ENCODE measurements around the gene DIPK1B. TPM values are rescaled to one million over a fixed set of nuclear protein-coding genes. Genes with fewer than 3 reads are reported as not detected.

Gene DIPK1B
- total RNA-seq, 2 experiments from 2014 or later, result not detected

DNA sequence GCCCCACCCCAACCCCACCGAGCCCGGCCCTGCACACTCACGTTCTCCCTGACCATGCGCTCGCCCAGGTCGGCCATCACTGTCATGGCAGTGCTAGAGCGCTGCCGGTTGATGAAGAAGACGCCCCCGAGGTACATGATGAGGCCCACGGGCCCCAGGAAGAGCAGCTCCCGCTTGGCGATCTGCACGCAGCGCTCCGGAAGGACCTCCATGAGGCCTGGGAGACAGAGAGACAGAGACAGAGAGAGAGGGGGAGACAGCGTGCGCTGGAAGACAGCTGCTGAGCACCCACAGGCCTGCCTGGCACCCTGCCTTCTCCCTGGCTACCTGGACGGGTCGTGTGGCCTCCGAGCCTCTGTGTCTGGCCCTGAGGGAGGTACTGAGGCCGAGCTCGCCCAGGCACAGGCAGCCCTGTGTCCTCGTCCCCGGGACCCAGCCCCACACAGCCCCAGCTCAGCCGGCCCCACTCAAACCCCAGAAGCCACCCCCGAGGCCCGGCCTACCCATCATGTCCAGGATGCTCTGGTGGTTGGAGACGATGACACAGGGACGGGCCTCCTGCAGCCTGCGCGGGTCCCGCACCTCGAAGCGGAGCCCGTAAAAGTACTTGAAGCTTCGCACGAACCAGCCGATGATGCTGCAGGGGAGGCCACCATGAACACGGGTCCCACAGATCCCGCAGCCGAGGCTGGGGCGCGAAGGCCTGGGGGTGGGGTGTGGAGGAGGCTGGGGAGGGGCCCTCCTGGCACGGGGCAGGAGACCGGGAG lies 35.3 kb upstream of the DIPK1B start:
- no peaks in the 10 kb centered on the region for H3K4me1 Mint-ChIP-seq
- no peak overlapping the region for H3K4me3 Mint-ChIP-seq
- no peaks in the 10 kb centered on the region for H3K9me3 Mint-ChIP-seq
- DNase-seq, result no peak
- H3K36me3 Mint-ChIP-seq (ENCODE audit: low read depth), result no peaks in the 10 kb centered on the region
- H3K27ac Mint-ChIP-seq, result no peak overlapping the region
- no peaks in the 10 kb centered on the region for H3K27me3 Mint-ChIP-seq
- ChIA-PET CTCF (interaction anchor here (1.5 kb wide), 1 partner anchor 16 kb away, joined by 4 read pairs; no protein-coding TSS in a partner anchor), POLR2A (no interaction called here)

DNA sequence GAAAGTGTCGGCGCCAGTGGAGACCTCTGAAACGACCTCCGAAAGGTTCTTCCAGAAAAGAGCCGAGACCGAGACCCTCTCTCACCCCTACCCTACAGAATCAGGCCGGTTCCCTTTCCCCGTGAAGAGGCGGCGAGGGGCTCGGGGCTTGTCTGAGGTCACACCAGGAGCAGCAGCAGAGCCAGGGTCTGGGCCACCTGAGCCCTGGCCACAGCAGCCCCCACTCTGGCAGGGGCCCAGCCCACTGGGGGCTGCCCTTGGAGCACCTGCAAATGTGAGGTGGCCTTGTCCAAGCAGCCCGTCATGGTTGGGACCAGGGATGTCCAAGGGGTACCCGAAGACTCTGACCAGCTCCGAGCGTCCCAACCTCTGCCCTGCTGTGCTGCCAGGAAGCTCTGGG lies 34.3 kb upstream of the DIPK1B start:
- Mint-ChIP-seq H3K27ac (no peak overlapping the region), H3K36me3 (ENCODE audit: low read depth) (no peaks in the 10 kb centered on the region), H3K4me1 (no peaks in the 10 kb centered on the region)

DNA sequence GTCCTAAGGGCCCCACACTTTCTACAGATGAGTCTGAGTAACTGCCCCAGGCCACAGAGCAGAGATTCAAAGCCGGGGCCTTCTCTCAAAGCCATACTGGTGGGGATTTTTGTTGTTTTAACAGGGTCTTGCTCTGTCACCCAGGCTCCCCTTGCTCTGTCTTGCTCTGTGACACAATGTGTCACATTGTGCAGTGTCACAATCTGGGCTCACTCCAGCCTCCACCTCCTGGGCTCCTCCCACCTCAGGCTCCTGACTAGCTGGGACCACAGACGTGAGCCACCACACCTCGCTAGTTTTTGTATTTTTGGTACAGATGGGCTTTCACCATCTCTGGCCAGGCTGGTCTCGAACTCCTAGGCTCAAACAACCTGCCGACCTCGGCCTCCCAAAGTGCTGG lies 33.7 kb upstream of the DIPK1B start:
- no peak overlapping the region for H3K27ac Mint-ChIP-seq
- no peaks in the 10 kb centered on the region for H3K4me1 Mint-ChIP-seq
- no peak overlapping the region for H3K4me3 Mint-ChIP-seq
- no peaks in the 10 kb centered on the region for H3K27me3 Mint-ChIP-seq
- DNase-seq, result no peak
- CTCF ChIA-PET, result no interaction called here
- no peaks in the 10 kb centered on the region for H3K36me3 Mint-ChIP-seq (ENCODE audit: low read depth)
- no peaks in the 10 kb centered on the region for H3K9me3 Mint-ChIP-seq
- POLR2A ChIA-PET, result no interaction called here

More for the DNA sequence above, 34.3 kb upstream of the DIPK1B start:
- no peaks in the 10 kb centered on the region for H3K9me3 Mint-ChIP-seq
- no peaks in the 10 kb centered on the region for H3K27me3 Mint-ChIP-seq
- DNase-seq, result no peak
- CTCF ChIA-PET, result no interaction called here
- POLR2A ChIA-PET, result no interaction called here
- no peak overlapping the region for H3K4me3 Mint-ChIP-seq

DNA sequence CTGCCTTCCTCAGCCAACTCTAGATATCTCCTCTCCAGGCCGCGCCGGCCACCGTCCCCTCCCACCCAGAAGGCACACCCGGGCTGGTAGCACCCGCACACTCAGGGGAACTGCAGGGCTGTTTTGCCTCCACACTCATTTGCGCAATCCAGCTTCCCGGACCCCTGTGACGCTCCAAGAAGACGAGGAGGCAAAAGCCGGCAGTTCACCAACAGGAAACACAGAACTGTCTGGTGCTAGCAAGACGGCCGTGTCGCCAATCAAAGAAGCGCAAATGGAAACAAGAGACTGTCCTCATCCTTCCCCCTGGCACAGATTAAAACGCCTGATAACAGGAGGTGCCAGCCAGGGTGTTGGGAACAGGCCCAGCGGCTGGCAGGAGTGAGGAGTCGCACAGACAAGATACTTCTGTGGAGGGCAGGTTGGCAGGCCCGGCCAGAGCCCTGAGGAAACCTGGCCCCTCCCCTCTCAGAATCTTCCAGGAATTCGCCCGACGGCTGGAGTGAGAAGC lies 32.9 kb upstream of the DIPK1B start:
- Mint-ChIP-seq H3K4me3 (no peak overlapping the region), H3K4me1 (no peaks in the 10 kb centered on the region), H3K9me3 (no peaks in the 10 kb centered on the region), H3K36me3 (ENCODE audit: low read depth) (no peaks in the 10 kb centered on the region), H3K27me3 (no peaks in the 10 kb centered on the region), H3K27ac (no peak overlapping the region)
- DNase-seq, result no peak
- ChIA-PET POLR2A (no interaction called here), CTCF (interaction anchor here (1.1 kb wide), 1 partner anchor 12 kb away, joined by 4 read pairs; no protein-coding TSS in a partner anchor)

DNA sequence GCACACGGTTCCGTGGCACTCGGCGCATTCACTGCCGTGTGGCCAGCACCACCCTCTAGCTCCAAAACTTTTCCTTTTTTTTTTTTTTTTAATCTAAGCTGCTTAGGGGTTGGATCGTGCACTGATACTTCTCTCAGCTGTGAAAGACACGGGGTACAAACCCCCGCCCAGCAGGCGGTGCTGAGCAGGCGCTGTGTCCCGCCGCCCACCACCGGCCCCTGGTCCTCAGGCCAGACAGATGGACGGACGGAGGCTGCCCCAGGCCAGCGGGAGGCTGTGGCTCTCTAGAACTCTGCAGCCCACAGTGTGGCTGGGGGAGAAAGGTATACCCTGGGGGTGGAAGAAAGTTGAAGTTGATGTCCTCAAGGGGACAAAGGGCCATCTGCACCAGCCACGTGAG lies 31.3 kb upstream of the DIPK1B start:
- CTCF ChIA-PET, result no interaction called here
- H3K27me3 Mint-ChIP-seq, result no peaks in the 10 kb centered on the region
- no peaks in the 10 kb centered on the region for H3K36me3 Mint-ChIP-seq (ENCODE audit: low read depth)
- H3K4me1 Mint-ChIP-seq, result peaks cover 2% of the 10 kb centered on the region
- H3K4me3 Mint-ChIP-seq, result no peak overlapping the region
- no peaks in the 10 kb centered on the region for H3K9me3 Mint-ChIP-seq
- POLR2A ChIA-PET, result no interaction called here
- DNase-seq, result no peak
- H3K27ac Mint-ChIP-seq, result no peak overlapping the region

DNA sequence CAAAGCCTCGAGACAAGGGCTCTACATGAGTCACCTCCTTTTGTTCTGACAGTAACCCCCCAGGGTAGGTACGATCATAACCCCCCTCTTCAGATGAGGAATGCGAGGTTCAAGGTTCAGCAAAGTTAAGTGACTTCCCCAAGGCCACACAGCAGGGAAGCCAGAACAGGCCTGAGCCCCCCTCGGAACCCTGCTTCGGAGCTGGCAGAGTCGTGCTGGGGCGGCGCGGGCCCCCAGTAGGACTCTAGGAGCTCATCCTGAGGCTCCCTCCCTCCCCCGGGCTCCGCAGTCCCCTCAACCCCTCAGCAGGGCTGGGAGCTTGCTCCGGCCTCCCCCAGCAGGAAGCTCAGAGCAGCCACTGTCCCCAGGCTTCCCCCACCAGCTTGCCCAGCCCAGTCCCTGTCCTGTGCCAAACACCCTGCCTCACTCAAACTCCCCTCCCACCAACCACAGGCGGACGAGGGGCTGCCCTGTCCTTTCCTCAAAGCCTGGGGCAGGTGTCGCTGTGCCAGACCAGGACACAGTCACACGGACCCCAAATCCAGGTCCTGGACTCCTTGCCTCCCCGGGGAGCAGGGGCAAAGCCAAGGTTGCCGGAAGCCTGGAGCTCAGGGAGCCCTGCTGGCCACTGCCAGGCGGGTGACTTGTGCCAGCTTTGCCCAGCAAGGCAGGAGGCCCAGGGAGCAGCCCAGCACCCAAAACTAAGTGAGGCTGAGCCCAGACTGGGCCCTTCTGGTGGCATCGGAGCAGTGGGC lies 30.2 kb upstream of the DIPK1B start:
- H3K27me3 Mint-ChIP-seq, result no peaks in the 10 kb centered on the region
- ChIA-PET CTCF (interaction anchor here (1.1 to 2.1 kb wide), 3 partner anchors 10 to 45 kb away, joined by 3 to 11 read pairs (median 4); no protein-coding TSS in a partner anchor), POLR2A (no interaction called here)
- H3K27ac Mint-ChIP-seq, result no peak overlapping the region
- H3K36me3 Mint-ChIP-seq (ENCODE audit: low read depth), result no peaks in the 10 kb centered on the region
- H3K9me3 Mint-ChIP-seq, result no peaks in the 10 kb centered on the region
- no peak overlapping the region for H3K4me3 Mint-ChIP-seq
- H3K4me1 Mint-ChIP-seq, result peaks cover 5% of the 10 kb centered on the region
- no peak for DNase-seq

DNA sequence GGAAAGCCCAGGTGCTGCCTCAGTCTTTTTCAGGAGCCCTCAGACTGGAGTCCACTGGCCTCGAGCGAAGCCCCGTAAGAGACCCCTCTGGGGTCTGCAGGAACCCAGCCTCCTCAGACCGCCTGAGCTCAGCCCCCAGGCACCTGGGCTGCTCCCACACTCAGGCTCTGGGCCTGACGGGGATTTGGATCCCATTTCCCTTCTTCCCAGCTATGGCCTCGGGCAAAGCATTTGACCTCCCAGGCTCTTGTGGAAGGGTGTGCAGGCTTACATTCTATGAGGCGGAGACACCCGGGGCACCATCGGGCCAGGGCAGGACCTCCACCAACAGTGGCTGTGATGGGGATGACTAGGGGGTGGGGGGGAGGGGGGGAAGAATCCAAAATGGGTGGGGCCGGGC lies 29.7 kb upstream of the DIPK1B start:
- POLR2A ChIA-PET, result interaction anchor here (0.6 kb wide), 1 partner anchor 45 kb away, joined by 6 read pairs; no protein-coding TSS in a partner anchor
- no peaks in the 10 kb centered on the region for H3K27me3 Mint-ChIP-seq

DNA sequence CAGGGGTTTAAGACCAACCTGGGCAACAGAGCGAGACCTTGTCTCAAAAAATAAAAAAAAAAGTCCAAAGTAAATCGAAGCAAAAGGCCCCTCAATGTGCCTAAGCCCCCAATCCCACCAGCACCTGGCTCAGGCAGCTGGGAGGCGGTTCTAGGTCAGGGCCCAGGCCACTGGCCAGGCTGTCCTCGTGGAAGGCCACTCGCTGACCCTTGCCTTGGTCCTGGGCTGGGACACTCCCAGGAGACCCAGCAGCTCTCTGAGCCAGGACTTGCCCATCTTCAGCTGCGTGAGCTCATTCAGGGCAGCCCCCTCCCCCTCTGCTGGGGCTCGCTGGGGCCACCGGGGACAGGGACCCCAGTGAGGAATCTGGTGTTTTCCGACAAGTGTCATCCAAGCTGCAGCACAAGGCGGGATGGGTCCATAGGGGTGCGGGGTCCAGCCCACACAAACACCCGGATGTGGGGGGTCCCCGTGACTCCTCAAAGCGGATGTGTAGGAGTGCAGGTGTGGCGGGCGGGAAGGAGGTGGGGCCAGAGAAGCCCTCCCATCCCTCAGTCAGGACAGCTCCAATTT lies 29.1 kb upstream of the DIPK1B start:
- H3K27me3 Mint-ChIP-seq, result peaks cover 2% of the 10 kb centered on the region
- no peak overlapping the region for H3K27ac Mint-ChIP-seq
- ChIA-PET CTCF (interaction anchor here (1.3 to 2.1 kb wide), 2 partner anchors 11 to 15 kb away, joined by 4 to 11 read pairs; no protein-coding TSS in a partner anchor), POLR2A (interaction anchor here (0.6 kb wide), 1 partner anchor 44 kb away, joined by 6 read pairs; no protein-coding TSS in a partner anchor)
- no peaks in the 10 kb centered on the region for H3K9me3 Mint-ChIP-seq
- no peaks in the 10 kb centered on the region for H3K36me3 Mint-ChIP-seq (ENCODE audit: low read depth)
- DNase-seq, result no peak
- no peak overlapping the region for H3K4me3 Mint-ChIP-seq
- H3K4me1 Mint-ChIP-seq, result peaks cover 5% of the 10 kb centered on the region

More for the DNA sequence above, 29.7 kb upstream of the DIPK1B start:
- no peak for DNase-seq
- H3K4me3 Mint-ChIP-seq, result no peak overlapping the region
- H3K9me3 Mint-ChIP-seq, result no peaks in the 10 kb centered on the region
- H3K4me1 Mint-ChIP-seq, result peaks cover 5% of the 10 kb centered on the region
- CTCF ChIA-PET, result interaction anchor here (1.3 to 2.1 kb wide), 2 partner anchors 11 to 14 kb away, joined by 4 to 11 read pairs; no protein-coding TSS in a partner anchor
- no peak overlapping the region for H3K27ac Mint-ChIP-seq
- no peaks in the 10 kb centered on the region for H3K36me3 Mint-ChIP-seq (ENCODE audit: low read depth)

DNA sequence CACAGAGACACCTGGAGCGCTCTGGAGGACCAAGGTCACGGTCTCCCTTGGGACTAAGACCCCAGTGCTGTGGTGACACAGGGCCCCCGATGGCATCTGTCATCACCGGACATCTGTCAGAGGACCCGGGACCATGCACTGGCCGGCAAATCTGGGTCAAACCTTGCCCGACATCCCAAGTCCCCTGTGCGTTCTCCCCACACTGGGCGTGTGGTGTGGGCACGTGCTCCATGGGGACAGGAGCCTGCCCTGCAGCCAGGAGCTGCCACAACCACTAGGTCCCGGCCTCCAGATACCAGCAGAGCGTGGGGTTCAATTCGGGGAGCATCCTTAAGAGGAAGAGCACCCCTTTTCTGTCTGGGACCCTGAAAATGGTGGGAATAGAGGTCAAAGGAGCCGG lies 28.6 kb upstream of the DIPK1B start:
- Mint-ChIP-seq H3K4me1 (peaks cover 5% of the 10 kb centered on the region), H3K4me3 (no peak overlapping the region), H3K36me3 (ENCODE audit: low read depth) (no peaks in the 10 kb centered on the region), H3K9me3 (no peaks in the 10 kb centered on the region), H3K27me3 (peaks cover 4% of the 10 kb centered on the region), H3K27ac (no peak overlapping the region)
- ChIA-PET POLR2A (no interaction called here), CTCF (interaction anchor here (2.1 kb wide), 1 partner anchor 12 kb away, joined by 11 read pairs; no protein-coding TSS in a partner anchor)
- no peak for DNase-seq

DNA sequence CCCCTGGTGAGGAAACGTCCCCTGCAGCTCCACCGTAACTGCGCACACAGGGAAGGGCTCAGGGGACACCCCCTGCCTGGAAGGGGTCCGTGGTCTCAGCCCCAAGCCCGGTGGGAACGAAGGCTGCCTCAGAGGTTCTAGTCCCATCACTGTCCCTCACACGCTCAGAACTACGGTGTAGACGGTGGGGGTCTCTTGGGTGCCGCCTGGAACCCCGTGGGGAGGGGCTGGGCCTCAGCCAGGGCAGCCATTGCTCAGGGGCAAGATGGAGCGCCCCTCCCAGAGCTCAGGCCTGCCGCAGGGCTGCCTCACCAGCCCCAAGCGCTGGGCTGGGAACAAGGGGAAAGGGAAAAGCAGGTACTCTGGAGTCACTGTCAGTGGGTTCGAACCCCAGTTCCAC lies 28.0 kb upstream of the DIPK1B start:
- H3K27ac Mint-ChIP-seq, result no peak overlapping the region
- CTCF ChIA-PET, result no interaction called here
- DNase-seq, result no peak
- peaks cover 5% of the 10 kb centered on the region for H3K4me1 Mint-ChIP-seq
- peaks cover 4% of the 10 kb centered on the region for H3K27me3 Mint-ChIP-seq
- POLR2A ChIA-PET, result no interaction called here
- H3K36me3 Mint-ChIP-seq (ENCODE audit: low read depth), result no peaks in the 10 kb centered on the region
- H3K9me3 Mint-ChIP-seq, result no peaks in the 10 kb centered on the region
- H3K4me3 Mint-ChIP-seq, result no peak overlapping the region

DNA sequence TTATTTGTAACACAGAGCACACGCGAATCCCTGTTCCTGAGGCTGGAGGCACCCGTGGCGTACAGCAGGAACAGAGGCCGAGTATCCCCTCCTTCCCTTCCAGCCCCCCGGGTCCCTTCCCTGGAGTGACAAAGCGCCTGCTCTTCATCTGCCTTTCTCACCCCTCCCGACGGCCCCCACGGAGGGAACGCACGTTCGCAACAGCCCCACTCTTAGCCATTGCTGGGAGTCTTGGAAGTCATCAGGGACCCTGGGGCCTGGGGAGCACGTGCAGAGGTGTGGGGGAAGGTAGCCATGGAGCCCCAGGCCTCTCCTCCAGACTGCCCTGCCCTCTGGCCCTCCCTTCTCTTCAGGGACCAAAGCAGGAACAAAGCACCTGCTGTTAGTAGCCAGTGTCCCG lies 27.6 kb upstream of the DIPK1B start:
- peaks cover 5% of the 10 kb centered on the region for H3K4me1 Mint-ChIP-seq
- POLR2A ChIA-PET, result no interaction called here
- CTCF ChIA-PET, result no interaction called here

DNA sequence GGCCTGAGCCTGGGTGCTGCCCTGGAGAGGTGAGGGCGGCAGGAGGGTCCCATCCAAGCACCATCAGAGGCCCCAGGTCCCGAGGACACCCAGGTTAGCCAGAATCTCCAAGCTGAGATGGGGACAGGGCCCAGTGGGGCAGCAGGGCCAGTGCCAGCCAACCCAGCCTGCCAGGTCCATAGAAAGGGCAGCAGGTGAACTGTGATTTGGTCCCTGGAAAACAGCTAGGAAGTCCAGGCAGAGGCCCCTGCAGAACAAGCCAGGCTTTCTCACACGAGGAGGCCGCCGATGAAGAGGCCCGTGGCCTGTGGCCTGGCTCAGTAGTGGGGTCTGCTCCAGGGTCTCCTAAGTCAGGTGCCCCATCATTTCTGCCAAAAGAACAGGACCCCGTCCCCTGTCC lies 27.2 kb upstream of the DIPK1B start:
- Mint-ChIP-seq H3K4me1 (peaks cover 5% of the 10 kb centered on the region), H3K27me3 (peaks cover 4% of the 10 kb centered on the region), H3K9me3 (no peaks in the 10 kb centered on the region), H3K36me3 (ENCODE audit: low read depth) (no peaks in the 10 kb centered on the region), H3K4me3 (peak overlapping the region; percentile 16), H3K27ac (no peak overlapping the region)
- no peak for DNase-seq
- CTCF ChIA-PET, result interaction anchor here (1.0 kb wide), 1 partner anchor 15 kb away, joined by 3 read pairs; no protein-coding TSS in a partner anchor
- POLR2A ChIA-PET, result no interaction called here

More for the DNA sequence above, 27.6 kb upstream of the DIPK1B start:
- no peaks in the 10 kb centered on the region for H3K36me3 Mint-ChIP-seq (ENCODE audit: low read depth)
- no peaks in the 10 kb centered on the region for H3K9me3 Mint-ChIP-seq
- peaks cover 4% of the 10 kb centered on the region for H3K27me3 Mint-ChIP-seq
- H3K4me3 Mint-ChIP-seq, result no peak overlapping the region
- DNase-seq, result no peak
- no peak overlapping the region for H3K27ac Mint-ChIP-seq

Data from activated CD4-positive, alpha-beta T cell treated with anti-CD3 and anti-CD28 coated beads, Interleukin-2, amount 10 ng/mL, durations not matched to agents 7 days and 5 days (primary cell).